K562 (cell line): ENCODE data around the gene ZNF366. TPM values are rescaled to one million over a fixed set of nuclear protein-coding genes. Genes with fewer than 3 reads are reported as not detected.

Experiments used
- ATAC-seq: fragments of 200-7000 bp; cut with Tn5 transposase; 3 replicates; pipeline ENCODE4 v1.9.1; 2020; ENCODE audit warnings: moderate library complexity
- BruUV-seq: library from RNA; stranded (reverse); fragments of 400-500 nt; replicated peaks from 2 replicates; lab custom pipeline; 2021; lab: Mats Ljungman, UMichigan
- CTCF ChIA-PET: fragments of 300-600 bp; formaldehyde crosslinking; extraction: SDS; loops from one replicate; lab custom pipeline; 2021; ENCODE audit warnings: low intra/inter-chr PET ratio; lab: Yijun Ruan, JAX
- POLR2A ChIA-PET: fragments of 300-600, 350-650 bp; sonication (Branson Sonifier 250); formaldehyde crosslinking; extraction: SDS; loops from one replicate; lab custom pipeline; 2021; ENCODE audit warnings: antibody characterized with exemption, inconsistent platforms; lab: Yijun Ruan, JAX
- DNase-seq, 4 experiments: peaks; one replicate each; pipeline versions ENCODE4 v3.0.0 to v3.0.0-alpha.2; 2011 to 2018; ENCODE audit warnings: low spot score in 3 of 4, mixed read lengths in 3 of 4; ENCODE audit errors: extremely low read depth in 1 of 4
- FAIRE-seq: peaks from 2 replicates; lab custom pipeline; 2011; peaks lifted over from hg19 to GRCh38; lab: Jason Lieb, UNC
- H2AFZ ChIP-seq: 2 replicates; pipeline ENCODE4 v1.6.0; 2011; ENCODE audit warnings: low read depth, low read length, control low read depth, inconsistent platforms
- H3K27ac ChIP-seq: fragments of 200-600 bp; 3 replicates; pipeline ENCODE4 v1.8.0; 2011; ENCODE audit warnings: low read depth, mild to moderate bottlenecking, control low read depth, inconsistent platforms, low read length, moderate library complexity, mixed read lengths; ENCODE audit errors: extremely low read depth
- H3K27me3 ChIP-seq, 2 experiments: fragments of 300-600 bp in 1 of 2; 2 replicates in 1 of 2; 3 replicates in 1 of 2; pipeline versions ENCODE4 v1.6.0 to v1.8.0; 2011; ENCODE audit warnings: inconsistent platforms in 2 of 2, low read length in 2 of 2, mild to moderate bottlenecking in 1 of 2, mixed read lengths in 1 of 2, moderate library complexity in 1 of 2; ENCODE audit not compliant: control insufficient read depth in 2 of 2, insufficient read depth in 2 of 2
- H3K36me3 ChIP-seq: fragments of 300-600 bp; 3 replicates; pipeline ENCODE4 v1.8.0; 2011; ENCODE audit warnings: mild to moderate bottlenecking, low read length, inconsistent platforms; ENCODE audit not compliant: control insufficient read depth, insufficient read depth
- H3K4me1 ChIP-seq, 2 experiments: fragments of 200-600 bp in 1 of 2; replicated peaks in 1 of 2; 2 replicates in 1 of 2; 3 replicates in 1 of 2; pipeline versions ENCODE4 v1.5.1 to v1.8.0; 2011; ENCODE audit warnings: inconsistent platforms in 2 of 2, low read length in 2 of 2, mild to moderate bottlenecking in 1 of 2, mixed read lengths in 1 of 2, moderate library complexity in 1 of 2; ENCODE audit not compliant: control insufficient read depth in 2 of 2, insufficient read depth in 2 of 2
- H3K4me2 ChIP-seq: 2 replicates; pipeline ENCODE4 v1.6.1; 2011; ENCODE audit warnings: low read length, control low read depth, inconsistent platforms, mixed read lengths; ENCODE audit not compliant: insufficient read depth
- H3K4me3 ChIP-seq: fragments of 200-600 bp; sonication (generic), shearing (Covaris generic); 2 replicates; pipeline ENCODE4 v1.5.1; 2016; ENCODE audit warnings: control low read depth, inconsistent platforms
- H3K79me2 ChIP-seq: fragments of 200-600 bp; 3 replicates; pipeline ENCODE4 v1.8.0; 2011; ENCODE audit warnings: low read length, inconsistent platforms; ENCODE audit not compliant: control insufficient read depth, insufficient read depth
- H3K9ac ChIP-seq, 2 experiments: 2 replicates each; pipeline versions ENCODE4 v1.6.0 to v1.6.1; 2011; ENCODE audit warnings: low read depth in 2 of 2, low read length in 2 of 2, control low read depth in 1 of 2, inconsistent platforms in 1 of 2, mild to moderate bottlenecking in 1 of 2, mixed read lengths in 1 of 2; ENCODE audit not compliant: insufficient read depth in 1 of 2
- H3K9me1 ChIP-seq: one replicate; pipeline ENCODE4 v1.6.0; 2011; ENCODE audit warnings: inconsistent platforms, mild to moderate bottlenecking, low read length, moderate library complexity; ENCODE audit not compliant: control insufficient read depth, insufficient read depth
- H3K9me3 ChIP-seq: replicated peaks from 2 replicates; pipeline ENCODE4 v1.5.1; 2011; ENCODE audit warnings: low read depth, low read length, inconsistent platforms; ENCODE audit not compliant: control insufficient read depth, insufficient read depth
- H4K20me1 ChIP-seq: replicated peaks from 2 replicates; pipeline ENCODE4 v1.6.1; 2011; ENCODE audit warnings: low read length, inconsistent platforms, mixed read lengths; ENCODE audit not compliant: control insufficient read depth, insufficient read depth
- ASH1L ChIP-seq: fragments of 450-650 bp; IDR thresholded peaks from 2 replicates; pipeline ENCODE4 v1.6.1; 2018; ENCODE audit warnings: borderline replicate concordance, mild to moderate bottlenecking, low read depth; ENCODE audit not compliant: partially characterized antibody
- BCL6 ChIP-seq: fragments of 250-450 bp; sonication (Bioruptor Pico); IDR thresholded peaks from 2 replicates; pipeline ENCODE4 v1.4.0; 2020
- MEIS2 ChIP-seq: fragments of 450-650 bp; IDR thresholded peaks from 2 replicates; pipeline ENCODE4 v1.6.1; 2014; ENCODE audit warnings: mild to moderate bottlenecking; ENCODE audit not compliant: partially characterized antibody
- PKNOX1 ChIP-seq: fragments of 450-650 bp; IDR thresholded peaks from 2 replicates; pipeline ENCODE4 v1.6.1; 2016
- SETDB1 ChIP-seq: IDR thresholded peaks from one replicate; pipeline ENCODE4 v1.6.1; 2012; ENCODE audit warnings: low read length, control low read depth, inconsistent platforms
- SMARCA4 ChIP-seq: fragments of 450-650 bp; IDR thresholded peaks from 2 replicates; pipeline ENCODE4 v1.6.1; 2016
- SP1 ChIP-seq: sonication (generic); formaldehyde crosslinking; IDR thresholded peaks from 2 replicates; pipeline ENCODE4 v1.8.1; 2022; ENCODE audit warnings: mild to moderate bottlenecking, missing genetic modification reagents
- USF2 ChIP-seq: sonication (generic); formaldehyde crosslinking; IDR thresholded peaks from 2 replicates; pipeline ENCODE4 v1.5.0; 2020; ENCODE audit warnings: missing genetic modification reagents
- WGBS: fragments of 100-300 bp; shearing (Covaris generic); methylation state at CpG from one replicate; pipeline ENCODE4 v1.1.6; 2016; ENCODE audit warnings: low coverage, mixed read lengths; ENCODE audit not compliant: insufficient coverage; ENCODE audit errors: missing lambda C conversion rate; 5-methylcytosine and 5-hydroxymethylcytosine counted together
- in situ Hi-C: fragments of 300-500 bp; cut with MboI; formaldehyde crosslinking; loops from 4 replicates; pipeline ENCODE4 v1.15.0; 2018; ENCODE audit warnings: inconsistent platforms, mixed read lengths
- intact Hi-C: fragments of 100-400 bp; cut with micrococcal nuclease; formaldehyde crosslinking; loops from 2 replicates; pipeline ENCODE4 v1.14.2; 2022
- polyA plus RNA-seq, 8 experiments: library from polyadenylated mRNA; depleted of rRNA in 4 of 8; stranded (reverse) in 5 of 8; unstranded in 3 of 8; fragments of >200 nt; fragmentation: Nextera tagmentation in 2 of 8; fragmentation: Illumina TruSeq in 1 of 8; extraction: Ambion mirVana in 2 of 8; extraction: Trizol in 1 of 8; gene quantifications; 2 replicates each; pipeline versions ENCODE4 v1.2.1 to v1.2.3, GENCODE V29; 2011 to 2014; ENCODE audit warnings: inconsistent platforms in 1 of 8, missing spikeins in 1 of 8
- total RNA-seq, 7 experiments: library from RNA; depleted of rRNA in 6 of 7; stranded (reverse); fragments of >200 nt in 6 of 7; fragmentation: Illumina TruSeq in 2 of 7; extraction: Trizol in 2 of 7; gene quantifications; 2 replicates each; pipeline versions ENCODE4 v1.2.1 to v1.2.3, GENCODE V29; 2011 to 2021; ENCODE audit warnings: low replicate concordance in 1 of 7

The ZNF366 gene
- total and polyA plus RNA-seq, 9 of the 15 experiments (the other 6 are each of a cell fraction or from before 2014, with no cell fraction given): not detected

- no peaks in the 10 kb centered on the region for H3K9me1 ChIP-seq
- no peak for TF ChIP-seq SP1 (CRISPR knock-in tag)
- TF ChIP-seq USF2 (CRISPR knock-in tag): peak; percentile 15; the same call in 1 of the 2 replicates
- no peak for TF ChIP-seq ASH1L
- TF ChIP-seq PKNOX1: 0 out of 2 replicates have a peak, but pooled peaks have one; percentile 13
- TF ChIP-seq BCL6: no peak
- TF ChIP-seq SETDB1: no peak
- TF ChIP-seq MEIS2: no peak
- TF ChIP-seq SMARCA4: no peak
- TF ChIP-seq, all 486 proteins: peak for 2
- in situ Hi-C loops: no loop called here
- ATAC-seq: no peak
- Histone ChIP-seq H3K79me2 (no peaks in the 10 kb centered on the region), H4K20me1 (no peaks in the 10 kb centered on the region), H3K36me3 (no peaks in the 10 kb centered on the region), H3K4me3 (no peak overlapping the region), H3K27me3 (no peaks in the 10 kb centered on the region), H3K9ac (no peak overlapping the region), H2AFZ (no peak overlapping the region), H3K4me1 (peaks cover 4 to 13% of the 10 kb centered on the region in 2 experiments; a peak in 4 of 5 replicates), H3K9me3 (no peaks in the 10 kb centered on the region), H3K4me2 (no peak overlapping the region), H3K27ac (no peak overlapping the region)
- BruUV-seq: no TSS peak
- POLR2A ChIA-PET: no interaction called here
- WGBS: 40% methylated on average over 4 of the region's 4 CpGs
- CTCF ChIA-PET: no interaction called here
- intact Hi-C loops: no loop called here
- no peak for DNase-seq
- no peak for FAIRE-seq
Measured at GRCh38 chr5:72453246-72453775, 53.9 kb downstream of the ZNF366 start.
